MCF 10A (cell line): ENCODE data around the gene ANKRD13D. TPM values are rescaled to one million over a fixed set of nuclear protein-coding genes. Genes with fewer than 3 reads are reported as not detected.

ENCODE experiments used
- BruUV-seq: library from RNA; stranded (reverse); fragments of 400-500 nt; replicated peaks from 2 replicates; lab custom pipeline; 2021; lab: Mats Ljungman, UMichigan
- CTCF ChIA-PET: fragments of 300-600 bp; sonication (Branson Sonifier 250); formaldehyde crosslinking; extraction: SDS; loops from one replicate; lab custom pipeline; 2021; ENCODE audit warnings: antibody characterized with exemption, inconsistent platforms; lab: Yijun Ruan, JAX
- POLR2A ChIA-PET: fragments of 300-600, 350-650 bp; sonication (Branson Sonifier 250); formaldehyde crosslinking; extraction: SDS; loops from one replicate; lab custom pipeline; 2020; ENCODE audit warnings: antibody characterized with exemption, inconsistent platforms; lab: Yijun Ruan, JAX
- DNase-seq: peaks from one replicate; pipeline ENCODE4 v3.0.0-alpha.2; 2018; ENCODE audit not compliant: unreplicated experiment
- H3K27ac Mint-ChIP-seq: one replicate; pipeline ENCODE4 v1.8.0; 2022; ENCODE audit warnings: mild to moderate bottlenecking, low read depth, mixed read lengths; ENCODE audit not compliant: unreplicated experiment
- H3K27me3 Mint-ChIP-seq: one replicate; pipeline ENCODE4 v1.8.0; 2022; ENCODE audit warnings: mixed read lengths; ENCODE audit not compliant: insufficient read depth, unreplicated experiment
- H3K36me3 Mint-ChIP-seq: one replicate; pipeline ENCODE4 v1.8.0; 2022; ENCODE audit warnings: mild to moderate bottlenecking, moderate library complexity, mixed read lengths; ENCODE audit not compliant: insufficient read depth, unreplicated experiment
- H3K4me1 Mint-ChIP-seq: one replicate; pipeline ENCODE4 v1.8.0; 2022; ENCODE audit warnings: mixed read lengths; ENCODE audit not compliant: insufficient read depth, unreplicated experiment
- H3K4me3 Mint-ChIP-seq: one replicate; pipeline ENCODE4 v1.8.0; 2022; ENCODE audit warnings: mild to moderate bottlenecking, moderate library complexity, mixed read lengths; ENCODE audit not compliant: unreplicated experiment
- H3K9me3 Mint-ChIP-seq: one replicate; pipeline ENCODE4 v1.8.0; 2022; ENCODE audit warnings: mixed read lengths; ENCODE audit not compliant: unreplicated experiment
- intact Hi-C: fragments of 100-400 bp; cut with micrococcal nuclease; formaldehyde crosslinking; loops from 2 replicates; pipeline ENCODE4 v1.14.1; 2022
- total RNA-seq: library from RNA; stranded (reverse); gene quantifications from 2 replicates; pipeline ENCODE4 v1.2.3, GENCODE V29; 2022
- TF ChIP-seq, protein P1 (sequence below): fragments of 200-600 bp; IDR thresholded peaks from one replicate; pipeline ENCODE4 v1.8.0; 2022; ENCODE audit warnings: antibody characterized with exemption, mild to moderate bottlenecking; ENCODE audit not compliant: unreplicated experiment

ANKRD13D gene
- total RNA-seq, 1 experiment from 2014 or later = 39.7 TPM

DNA sequence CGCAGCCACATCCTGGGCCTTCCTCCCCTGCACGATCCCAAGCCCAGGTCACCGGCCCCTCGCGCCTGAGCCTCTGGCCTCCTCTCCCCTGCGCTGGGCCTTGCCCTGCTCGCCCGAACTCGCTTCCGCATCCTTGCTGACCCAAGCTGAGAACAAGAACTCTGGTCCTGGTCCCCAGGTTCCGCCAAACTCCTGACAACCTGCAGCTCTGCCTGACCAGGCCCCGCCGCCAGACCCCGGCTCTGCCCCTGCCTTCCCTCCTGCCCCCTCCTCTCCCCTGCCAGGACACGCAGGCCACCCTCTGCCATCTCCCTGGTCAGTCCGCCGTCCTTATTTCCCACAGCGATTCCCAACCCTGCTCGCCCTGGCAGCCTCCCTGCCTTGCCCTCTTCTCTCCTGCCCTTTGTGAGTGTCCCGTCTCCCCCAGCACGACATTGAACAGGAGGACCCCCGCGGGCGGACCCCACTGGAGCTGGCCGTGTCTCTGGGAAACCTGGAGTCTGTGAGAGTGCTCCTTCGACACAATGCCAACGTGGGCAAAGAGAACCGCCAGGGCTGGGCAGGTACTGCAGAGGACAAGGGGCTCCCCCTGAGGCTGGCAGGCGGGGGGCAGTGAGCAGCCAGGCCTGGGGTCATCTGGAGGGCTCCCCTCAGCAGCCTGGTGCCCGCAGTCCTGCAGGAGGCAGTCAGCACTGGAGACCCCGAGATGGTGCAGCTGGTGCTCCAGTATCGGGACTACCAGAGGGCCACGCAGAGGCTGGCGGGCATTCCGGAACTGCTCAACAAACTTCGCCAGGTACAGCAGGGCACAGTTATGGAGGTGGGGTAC lies 762 bp downstream of the ANKRD13D start:
- ChIA-PET CTCF (interaction anchor here (0.9 to 1.5 kb wide), 4 partner anchors 9 to 94 kb away, joined by 3 to 9 read pairs (median 3); no protein-coding TSS in a partner anchor), POLR2A (interaction anchor here (0.7 to 4.8 kb wide), 10 partner anchors 9 to 320 kb away, joined by 3 to 51 read pairs (median 10); partner anchors contain the start of gene SSH3)
- Mint-ChIP-seq H3K4me1 (peaks cover 23% of the 10 kb centered on the region), H3K4me3 (peak overlapping the region; percentile 92), H3K27ac (peak overlapping the region; percentile 57), H3K36me3 (peaks cover 34% of the 10 kb centered on the region), H3K27me3 (no peaks in the 10 kb centered on the region), H3K9me3 (no peaks in the 10 kb centered on the region)
- no TSS peak for BruUV-seq
- intact Hi-C loops = no loop called here
- no peak for DNase-seq
- TF ChIP-seq, protein P1, sequence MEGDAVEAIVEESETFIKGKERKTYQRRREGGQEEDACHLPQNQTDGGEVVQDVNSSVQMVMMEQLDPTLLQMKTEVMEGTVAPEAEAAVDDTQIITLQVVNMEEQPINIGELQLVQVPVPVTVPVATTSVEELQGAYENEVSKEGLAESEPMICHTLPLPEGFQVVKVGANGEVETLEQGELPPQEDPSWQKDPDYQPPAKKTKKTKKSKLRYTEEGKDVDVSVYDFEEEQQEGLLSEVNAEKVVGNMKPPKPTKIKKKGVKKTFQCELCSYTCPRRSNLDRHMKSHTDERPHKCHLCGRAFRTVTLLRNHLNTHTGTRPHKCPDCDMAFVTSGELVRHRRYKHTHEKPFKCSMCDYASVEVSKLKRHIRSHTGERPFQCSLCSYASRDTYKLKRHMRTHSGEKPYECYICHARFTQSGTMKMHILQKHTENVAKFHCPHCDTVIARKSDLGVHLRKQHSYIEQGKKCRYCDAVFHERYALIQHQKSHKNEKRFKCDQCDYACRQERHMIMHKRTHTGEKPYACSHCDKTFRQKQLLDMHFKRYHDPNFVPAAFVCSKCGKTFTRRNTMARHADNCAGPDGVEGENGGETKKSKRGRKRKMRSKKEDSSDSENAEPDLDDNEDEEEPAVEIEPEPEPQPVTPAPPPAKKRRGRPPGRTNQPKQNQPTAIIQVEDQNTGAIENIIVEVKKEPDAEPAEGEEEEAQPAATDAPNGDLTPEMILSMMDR = no peak

DNA sequence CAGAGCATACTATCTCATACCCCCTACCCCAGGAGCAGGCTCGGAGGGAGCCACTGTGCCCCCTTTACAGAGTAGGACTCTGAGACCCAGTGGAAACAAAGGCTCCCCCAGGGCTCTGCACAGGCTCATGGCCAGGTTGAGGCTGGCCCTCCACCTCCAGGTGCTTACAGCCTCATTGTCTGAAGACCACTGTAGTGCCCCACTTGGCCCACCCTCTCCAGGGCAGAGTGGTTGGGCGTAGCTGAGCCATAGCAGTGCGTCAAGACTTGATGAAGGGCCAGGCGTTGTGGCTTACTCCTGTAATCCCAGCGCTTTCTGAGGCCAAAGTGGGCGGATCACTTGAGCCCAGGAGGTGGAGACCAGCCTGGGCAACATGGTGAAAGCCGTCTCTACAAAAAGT lies 1.7 kb downstream of the ANKRD13D start:
- Mint-ChIP-seq H3K4me3 (no peak overlapping the region), H3K9me3 (peaks cover under 1% of the 10 kb centered on the region), H3K27ac (no peak overlapping the region), H3K27me3 (no peaks in the 10 kb centered on the region), H3K36me3 (peaks cover 37% of the 10 kb centered on the region), H3K4me1 (peaks cover 23% of the 10 kb centered on the region)
- BruUV-seq = no TSS peak
- DNase-seq = no peak
- TF ChIP-seq, protein P1 = no peak
- ChIA-PET POLR2A (interaction anchor here (0.6 to 4.8 kb wide), 4 partner anchors 10 to 27 kb away, joined by 3 to 51 read pairs (median 32); partner anchors contain the start of gene SSH3), CTCF (interaction anchor here (0.6 kb wide), 1 partner anchor 18 kb away, joined by 3 read pairs; no protein-coding TSS in a partner anchor)
- intact Hi-C loops = no loop called here

DNA sequence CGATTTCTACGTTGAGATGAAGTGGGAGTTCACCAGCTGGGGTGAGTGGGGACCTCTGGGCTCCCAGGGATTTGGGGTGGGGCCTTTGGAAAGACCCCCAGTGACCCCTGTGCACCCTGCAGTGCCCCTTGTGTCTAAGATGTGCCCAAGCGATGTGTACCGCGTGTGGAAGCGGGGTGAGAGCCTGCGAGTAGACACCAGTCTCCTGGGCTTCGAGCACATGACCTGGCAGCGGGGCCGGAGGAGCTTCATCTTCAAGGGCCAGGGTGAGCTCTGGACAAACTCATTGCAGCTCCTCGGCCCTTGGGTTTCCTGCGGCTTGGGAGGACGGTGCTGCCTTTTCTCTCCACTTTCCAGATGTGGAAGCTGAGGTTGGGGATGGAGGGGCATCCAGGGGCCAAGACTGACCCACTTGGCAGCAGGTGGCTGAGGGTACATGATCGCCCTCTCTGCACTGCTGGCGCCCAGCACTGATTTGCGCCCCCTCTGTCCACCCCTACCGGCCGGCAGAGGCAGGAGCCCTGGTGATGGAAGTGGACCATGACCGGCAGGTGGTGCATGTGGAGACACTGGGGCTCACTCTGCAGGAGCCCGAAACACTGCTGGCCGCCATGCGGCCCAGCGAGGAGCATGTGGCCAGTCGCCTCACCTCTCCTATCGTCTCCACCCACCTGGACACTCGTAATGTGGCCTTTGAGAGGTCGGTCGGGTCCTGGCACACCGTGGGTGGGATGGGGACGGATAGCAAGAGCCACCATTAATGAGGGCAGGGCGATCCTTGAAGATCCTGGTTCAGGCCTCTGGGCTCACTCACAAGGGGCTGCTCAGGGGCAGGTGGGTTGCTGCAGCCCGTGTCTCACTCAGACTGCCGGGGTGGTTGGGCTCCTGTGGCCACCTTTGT lies 2.6 kb downstream of the ANKRD13D start:
- DNase-seq = no peak
- Mint-ChIP-seq H3K27me3 (no peaks in the 10 kb centered on the region), H3K4me1 (peaks cover 23% of the 10 kb centered on the region), H3K9me3 (peaks cover 10% of the 10 kb centered on the region), H3K27ac (no peak overlapping the region), H3K4me3 (no peak overlapping the region), H3K36me3 (peaks cover 42% of the 10 kb centered on the region)
- intact Hi-C loops = no loop called here
- CTCF ChIA-PET = interaction anchor here (0.6 to 1.2 kb wide), 4 partner anchors 19 to 31 kb away, joined by 3 read pairs; no protein-coding TSS in a partner anchor
- no TSS peak for BruUV-seq
- POLR2A ChIA-PET = interaction anchor here (0.6 to 4.0 kb wide), 3 partner anchors 9 to 22 kb away, joined by 3 to 36 read pairs (median 4); partner anchors contain the start of gene SSH3
- TF ChIP-seq, protein P1 = no peak
